SU-DHL-6 (cell line): Measurements from ENCODE around the gene MARVELD1.

Experiments
- H2AFZ ChIP-seq: fragments of 200-600 bp; sonication (generic); 2 replicates; pipeline ENCODE4 v1.6.1; 2014; ENCODE audit warnings: low read depth, mild to moderate bottlenecking, moderate library complexity, mixed read lengths, antibody characterized with exemption, low read length; ENCODE audit not compliant: severe bottlenecking
- H3F3A ChIP-seq: fragments of 200-600 bp; shearing (Covaris generic); 2 replicates; pipeline ENCODE4 v1.6.0; 2016; ENCODE audit warnings: antibody characterized with exemption, mild to moderate bottlenecking; ENCODE audit not compliant: insufficient read depth
- H3K27ac ChIP-seq: fragments of 200-600 bp; sonication (generic); 2 replicates; pipeline ENCODE4 v1.5.1; 2016; ENCODE audit warnings: low read depth, mild to moderate bottlenecking, low read length, moderate library complexity, mixed read lengths
- H3K27me3 ChIP-seq: fragments of 200-600 bp; sonication (generic), shearing (Covaris generic); 2 replicates; pipeline ENCODE4 v1.6.0; 2014; ENCODE audit warnings: mild to moderate bottlenecking, low read length
- H3K36me3 ChIP-seq: fragments of 200-600 bp; sonication (generic); 2 replicates; pipeline ENCODE4 v1.6.1; 2014; ENCODE audit warnings: mild to moderate bottlenecking, low read length, mixed read lengths
- H3K4me2 ChIP-seq: fragments of 300-600, 200-600 bp; shearing (Covaris generic), sonication (generic); 2 replicates; pipeline ENCODE4 v1.6.0; 2014; ENCODE audit warnings: low read length, low read depth, mild to moderate bottlenecking; ENCODE audit not compliant: poor library complexity, severe bottlenecking
- H3K4me3 ChIP-seq: fragments of 200-600 bp; sonication (generic); 2 replicates; pipeline ENCODE4 v1.5.1; 2014; ENCODE audit warnings: antibody characterized with exemption, low read length, mild to moderate bottlenecking, mixed read lengths; ENCODE audit not compliant: insufficient read depth, poor library complexity, severe bottlenecking
- H3K79me2 ChIP-seq: fragments of 200-600 bp; sonication (generic); 2 replicates; pipeline ENCODE4 v1.6.1; 2014; ENCODE audit warnings: mild to moderate bottlenecking, low read length, moderate library complexity; ENCODE audit not compliant: insufficient read depth
- H3K9ac ChIP-seq: fragments of 200-600 bp; sonication (generic); 2 replicates; pipeline ENCODE4 v1.7.0; 2014; ENCODE audit warnings: mild to moderate bottlenecking, low read length
- H3K9me2 ChIP-seq: fragments of 200-600 bp; sonication (generic); replicated peaks from 2 replicates; pipeline ENCODE4 v1.6.1; 2014; ENCODE audit warnings: low read length; ENCODE audit not compliant: insufficient read depth
- H3K9me3 ChIP-seq: fragments of 200-600 bp; sonication (generic); 2 replicates; pipeline ENCODE4 v1.6.1; 2014; ENCODE audit warnings: low read length, mixed read lengths; ENCODE audit not compliant: insufficient read depth
- H4K20me1 ChIP-seq: fragments of 200-600 bp; sonication (generic); 2 replicates; pipeline ENCODE4 v1.6.1; 2014; ENCODE audit warnings: low read depth, mild to moderate bottlenecking, antibody characterized with exemption, low read length, moderate library complexity, mixed read lengths
- EZH2phosphoT487 ChIP-seq: fragments of 200-600 bp; sonication (generic), shearing (Covaris generic); conservative IDR thresholded peaks from 2 replicates; pipeline ENCODE4 v1.6.1; 2018; ENCODE audit warnings: mild to moderate bottlenecking, antibody characterized with exemption, low read length, moderate library complexity, mixed read lengths
- TF ChIP-seq, protein P1 (sequence below): fragments of 200-600 bp; sonication (generic); IDR thresholded peaks from one replicate; pipeline ENCODE4 v1.5.1; 2017; ENCODE audit warnings: antibody characterized with exemption, mild to moderate bottlenecking, low read length, moderate library complexity; ENCODE audit not compliant: insufficient read depth, poor library complexity, severe bottlenecking

The MARVELD1 gene

DNA sequence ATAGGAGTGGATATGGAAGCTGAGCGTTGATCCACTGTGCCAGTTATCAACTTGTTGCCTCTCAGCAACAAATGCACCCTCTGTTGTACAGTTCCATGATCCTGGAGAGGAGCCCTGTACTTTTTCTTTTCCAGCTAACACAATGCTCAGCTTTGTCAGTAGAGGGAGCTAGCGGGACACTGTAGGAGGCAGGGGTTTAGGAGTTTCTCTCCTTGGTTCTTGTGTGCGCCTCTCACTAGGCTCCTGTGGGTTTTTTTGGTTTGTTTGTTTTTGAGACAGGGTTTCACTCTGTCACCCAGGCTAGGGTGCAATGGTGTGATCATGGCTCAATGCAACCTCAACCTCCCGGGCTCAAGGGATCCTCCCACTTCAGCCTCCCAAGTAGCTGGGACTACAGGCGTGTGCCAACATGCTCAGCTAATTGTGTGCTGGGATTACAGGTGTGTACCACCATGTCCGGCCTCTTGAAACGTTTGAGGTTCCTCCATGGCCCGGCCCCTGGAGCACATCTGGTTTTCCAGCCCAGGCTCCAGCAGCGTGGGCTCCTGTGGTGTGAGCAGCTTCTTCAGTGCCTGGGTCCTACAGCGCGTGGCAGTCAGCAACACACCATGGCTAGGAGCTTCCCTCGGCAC is 12.0 kb upstream of the MARVELD1 start:
- no peaks in the 10 kb centered on the region for H3K36me3 ChIP-seq
- H3K9ac ChIP-seq = no peak overlapping the region
- no peaks in the 10 kb centered on the region for H3K79me2 ChIP-seq
- H3K4me2 ChIP-seq = no peak overlapping the region
- no peak overlapping the region for H3K4me3 ChIP-seq
- H3F3A ChIP-seq = no peaks in the 10 kb centered on the region
- H4K20me1 ChIP-seq = no peaks in the 10 kb centered on the region
- H3K9me3 ChIP-seq = no peaks in the 10 kb centered on the region
- H3K27me3 ChIP-seq = no peaks in the 10 kb centered on the region
- H3K27ac ChIP-seq = no peak overlapping the region
- TF ChIP-seq EZH2phosphoT487 = no peak
- TF ChIP-seq, protein P1, sequence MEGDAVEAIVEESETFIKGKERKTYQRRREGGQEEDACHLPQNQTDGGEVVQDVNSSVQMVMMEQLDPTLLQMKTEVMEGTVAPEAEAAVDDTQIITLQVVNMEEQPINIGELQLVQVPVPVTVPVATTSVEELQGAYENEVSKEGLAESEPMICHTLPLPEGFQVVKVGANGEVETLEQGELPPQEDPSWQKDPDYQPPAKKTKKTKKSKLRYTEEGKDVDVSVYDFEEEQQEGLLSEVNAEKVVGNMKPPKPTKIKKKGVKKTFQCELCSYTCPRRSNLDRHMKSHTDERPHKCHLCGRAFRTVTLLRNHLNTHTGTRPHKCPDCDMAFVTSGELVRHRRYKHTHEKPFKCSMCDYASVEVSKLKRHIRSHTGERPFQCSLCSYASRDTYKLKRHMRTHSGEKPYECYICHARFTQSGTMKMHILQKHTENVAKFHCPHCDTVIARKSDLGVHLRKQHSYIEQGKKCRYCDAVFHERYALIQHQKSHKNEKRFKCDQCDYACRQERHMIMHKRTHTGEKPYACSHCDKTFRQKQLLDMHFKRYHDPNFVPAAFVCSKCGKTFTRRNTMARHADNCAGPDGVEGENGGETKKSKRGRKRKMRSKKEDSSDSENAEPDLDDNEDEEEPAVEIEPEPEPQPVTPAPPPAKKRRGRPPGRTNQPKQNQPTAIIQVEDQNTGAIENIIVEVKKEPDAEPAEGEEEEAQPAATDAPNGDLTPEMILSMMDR = peak; percentile 65
- no peaks in the 10 kb centered on the region for H3K9me2 ChIP-seq
- H2AFZ ChIP-seq = no peak overlapping the region

DNA sequence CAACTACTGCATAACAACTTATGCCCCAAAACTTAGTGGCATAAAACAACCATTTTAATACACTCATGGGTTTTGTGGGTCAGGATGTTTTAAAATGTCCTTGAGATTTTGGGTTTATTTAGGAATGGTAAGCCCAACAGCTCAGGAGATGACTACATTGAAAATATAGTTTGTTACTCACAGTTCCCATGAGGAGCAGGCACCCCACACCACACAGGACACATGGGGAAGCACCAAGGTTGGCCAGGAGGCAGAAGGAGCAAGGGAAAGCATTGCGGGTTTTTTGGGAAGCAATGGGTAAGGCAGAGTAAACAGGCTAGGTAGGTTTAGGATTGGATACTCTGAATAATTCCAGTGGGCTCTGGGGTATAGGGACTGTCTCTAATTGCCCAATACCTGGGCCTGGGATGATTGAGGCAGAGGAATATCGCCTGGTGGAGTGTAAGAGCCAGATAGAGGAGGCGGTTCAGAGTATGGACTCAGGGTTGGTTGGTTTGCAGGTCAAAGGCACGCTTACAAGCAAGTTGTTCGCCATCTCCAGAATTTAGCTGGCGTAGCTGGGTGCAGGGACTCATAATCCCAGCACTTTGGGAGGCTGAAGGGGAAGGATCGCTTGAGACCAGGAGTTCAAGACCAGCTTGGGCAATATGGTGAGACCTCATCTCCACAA is 10.0 kb upstream of the MARVELD1 start:
- Histone ChIP-seq H3K27ac (no peak overlapping the region), H3K9me3 (no peaks in the 10 kb centered on the region), H3K9ac (no peak overlapping the region), H3K9me2 (no peaks in the 10 kb centered on the region), H3K4me2 (no peak overlapping the region), H3F3A (no peaks in the 10 kb centered on the region), H3K36me3 (no peaks in the 10 kb centered on the region), H3K27me3 (no peaks in the 10 kb centered on the region), H2AFZ (no peak overlapping the region), H3K4me3 (no peak overlapping the region), H4K20me1 (no peaks in the 10 kb centered on the region), H3K79me2 (no peaks in the 10 kb centered on the region)
- TF ChIP-seq, protein P1 = no peak
- no peak for TF ChIP-seq EZH2phosphoT487

DNA sequence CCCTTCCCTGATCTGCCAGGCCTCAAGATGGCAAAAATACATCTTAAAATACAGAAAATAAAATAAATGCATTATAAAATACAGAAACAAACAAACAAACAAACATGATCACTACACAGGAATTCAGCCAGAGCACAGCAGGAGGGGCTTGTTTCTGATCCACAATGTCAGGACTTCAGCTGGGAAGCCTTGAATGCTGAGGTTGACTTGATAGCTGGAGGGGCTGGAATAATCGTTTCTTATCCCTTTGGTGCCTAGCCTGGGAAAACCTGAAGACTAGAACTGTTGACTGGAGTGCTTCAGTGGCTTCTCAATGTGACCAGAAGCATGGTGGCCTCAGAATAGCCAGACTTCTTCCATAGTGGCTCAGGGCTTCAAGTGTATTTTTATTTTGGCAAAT is 9.2 kb upstream of the MARVELD1 start:
- Histone ChIP-seq H3F3A (no peaks in the 10 kb centered on the region), H3K9me3 (no peaks in the 10 kb centered on the region), H3K4me3 (no peak overlapping the region), H3K27ac (no peak overlapping the region), H3K9ac (no peak overlapping the region), H3K9me2 (no peaks in the 10 kb centered on the region), H3K27me3 (no peaks in the 10 kb centered on the region), H2AFZ (no peak overlapping the region), H3K36me3 (no peaks in the 10 kb centered on the region), H4K20me1 (no peaks in the 10 kb centered on the region), H3K4me2 (no peak overlapping the region), H3K79me2 (no peaks in the 10 kb centered on the region)
- TF ChIP-seq EZH2phosphoT487 = no peak
- TF ChIP-seq, protein P1 = no peak
